Progenitor cell of endocrine pancreas (in vitro differentiated cells): ENCODE results near the gene RDH16. TPM values are rescaled to one million over a fixed set of nuclear protein-coding genes. Genes with fewer than 3 reads are reported as not detected.
A peak's percentile ranks its signal among the peaks of the same experiment; 100 is the strongest.
"Not testable (repeated sequence)": the region's sequence is repeated elsewhere in the genome, so short reads cannot be mapped to it uniquely, and the experiment has no call there.

Experiments
- DNase-seq: peaks from one replicate; pipeline ENCODE4 v3.0.0; 2021; ENCODE audit warnings: low spot score; ENCODE audit not compliant: unreplicated experiment
- H3K27ac Mint-ChIP-seq: 2 replicates; pipeline ENCODE4 v1.8.0; 2021; ENCODE audit warnings: mild to moderate bottlenecking, moderate library complexity, mixed read lengths
- H3K27me3 Mint-ChIP-seq: 2 replicates; pipeline ENCODE4 v1.8.0; 2021; ENCODE audit warnings: mixed read lengths
- H3K36me3 Mint-ChIP-seq: 2 replicates; pipeline ENCODE4 v1.8.0; 2022; ENCODE audit warnings: mixed read lengths; ENCODE audit not compliant: insufficient read depth
- H3K4me1 Mint-ChIP-seq: 2 replicates; pipeline ENCODE4 v1.8.0; 2021; ENCODE audit warnings: low read depth, mixed read lengths
- H3K4me3 Mint-ChIP-seq: 2 replicates; pipeline ENCODE4 v1.8.0; 2021; ENCODE audit warnings: low read depth, mild to moderate bottlenecking, moderate library complexity, mixed read lengths
- H3K9me3 Mint-ChIP-seq: 2 replicates; pipeline ENCODE4 v1.8.0; 2021; ENCODE audit warnings: low read depth, mixed read lengths
- total RNA-seq: library from RNA; stranded (reverse); gene quantifications from 2 replicates; pipeline ENCODE4 v1.2.1, GENCODE V29; 2021
- TF ChIP-seq, protein P1 (sequence below): fragments of 200-600 bp; sonication (generic); IDR thresholded peaks from one replicate; pipeline ENCODE4 v1.5.0; 2021; ENCODE audit warnings: antibody characterized with exemption, mild to moderate bottlenecking; ENCODE audit not compliant: unreplicated experiment

RDH16 gene
- total RNA-seq, 1 donor from 2014 or later = 0.98 TPM

DNA sequence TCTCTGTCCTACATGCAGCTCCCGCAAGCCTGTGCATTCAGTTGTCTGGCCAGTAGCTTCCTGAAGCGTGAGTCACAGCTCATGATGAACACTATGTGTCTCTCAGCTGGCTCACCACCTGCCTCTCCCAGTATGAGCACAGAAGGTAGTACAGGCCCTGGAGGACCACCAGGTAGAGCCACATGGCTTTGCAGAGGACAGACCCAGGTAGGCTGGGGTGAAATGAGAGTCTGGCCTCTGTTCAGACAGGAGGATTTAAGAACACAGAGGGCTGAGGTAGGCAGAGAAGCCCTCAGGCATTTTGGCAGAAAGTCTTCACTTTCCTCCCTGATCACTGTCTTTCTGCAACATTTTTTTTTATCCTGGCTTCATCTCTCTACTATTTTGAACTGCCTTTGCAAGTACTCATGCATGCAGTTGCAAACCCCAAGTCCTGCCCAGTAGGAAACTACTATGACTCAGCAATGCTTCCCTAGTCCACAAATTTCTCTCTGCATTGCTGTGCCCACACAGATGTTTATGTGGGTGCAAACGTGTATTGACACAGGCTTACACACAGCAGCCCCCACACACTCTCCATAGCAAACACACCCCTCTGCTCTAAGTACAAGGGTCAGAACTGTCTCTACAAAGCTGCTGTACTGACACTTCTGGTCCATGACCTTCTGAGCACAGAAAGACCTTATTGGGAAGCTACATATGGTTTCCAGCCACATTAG lies 15.9 kb downstream of the RDH16 start:
- Mint-ChIP-seq H3K9me3 (peaks cover 26% of the 10 kb centered on the region), H3K4me3 (no peak overlapping the region), H3K36me3 (no peaks in the 10 kb centered on the region), H3K4me1 (peaks cover 7% of the 10 kb centered on the region), H3K27me3 (no peaks in the 10 kb centered on the region), H3K27ac (peak overlapping the region; percentile 30)
- DNase-seq = no peak
- TF ChIP-seq, protein P1, sequence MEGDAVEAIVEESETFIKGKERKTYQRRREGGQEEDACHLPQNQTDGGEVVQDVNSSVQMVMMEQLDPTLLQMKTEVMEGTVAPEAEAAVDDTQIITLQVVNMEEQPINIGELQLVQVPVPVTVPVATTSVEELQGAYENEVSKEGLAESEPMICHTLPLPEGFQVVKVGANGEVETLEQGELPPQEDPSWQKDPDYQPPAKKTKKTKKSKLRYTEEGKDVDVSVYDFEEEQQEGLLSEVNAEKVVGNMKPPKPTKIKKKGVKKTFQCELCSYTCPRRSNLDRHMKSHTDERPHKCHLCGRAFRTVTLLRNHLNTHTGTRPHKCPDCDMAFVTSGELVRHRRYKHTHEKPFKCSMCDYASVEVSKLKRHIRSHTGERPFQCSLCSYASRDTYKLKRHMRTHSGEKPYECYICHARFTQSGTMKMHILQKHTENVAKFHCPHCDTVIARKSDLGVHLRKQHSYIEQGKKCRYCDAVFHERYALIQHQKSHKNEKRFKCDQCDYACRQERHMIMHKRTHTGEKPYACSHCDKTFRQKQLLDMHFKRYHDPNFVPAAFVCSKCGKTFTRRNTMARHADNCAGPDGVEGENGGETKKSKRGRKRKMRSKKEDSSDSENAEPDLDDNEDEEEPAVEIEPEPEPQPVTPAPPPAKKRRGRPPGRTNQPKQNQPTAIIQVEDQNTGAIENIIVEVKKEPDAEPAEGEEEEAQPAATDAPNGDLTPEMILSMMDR = no peak

DNA sequence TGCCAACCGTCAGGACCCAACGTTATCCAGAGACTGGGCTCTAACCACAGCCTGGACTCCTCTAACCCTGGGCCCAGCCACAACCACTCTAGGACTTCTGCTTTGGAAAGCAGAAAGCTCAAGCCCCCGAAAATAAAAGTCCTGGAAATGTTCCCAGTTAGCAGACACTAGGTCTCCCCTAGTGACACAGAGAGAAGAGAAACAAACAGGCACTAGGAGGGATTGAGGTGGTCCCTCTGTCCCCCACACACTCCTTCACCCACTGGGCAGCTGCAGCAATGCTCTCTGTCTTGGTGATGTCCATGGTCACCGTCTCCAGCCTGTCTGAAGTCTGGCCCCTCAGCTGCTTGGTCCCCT lies 16.5 kb downstream of the RDH16 start:
- H3K9me3 Mint-ChIP-seq = peaks cover 22% of the 10 kb centered on the region
- not testable (repeated sequence) for H3K27me3 Mint-ChIP-seq, H3K36me3 Mint-ChIP-seq, DNase-seq, H3K4me3 Mint-ChIP-seq, H3K4me1 Mint-ChIP-seq, H3K27ac Mint-ChIP-seq

DNA sequence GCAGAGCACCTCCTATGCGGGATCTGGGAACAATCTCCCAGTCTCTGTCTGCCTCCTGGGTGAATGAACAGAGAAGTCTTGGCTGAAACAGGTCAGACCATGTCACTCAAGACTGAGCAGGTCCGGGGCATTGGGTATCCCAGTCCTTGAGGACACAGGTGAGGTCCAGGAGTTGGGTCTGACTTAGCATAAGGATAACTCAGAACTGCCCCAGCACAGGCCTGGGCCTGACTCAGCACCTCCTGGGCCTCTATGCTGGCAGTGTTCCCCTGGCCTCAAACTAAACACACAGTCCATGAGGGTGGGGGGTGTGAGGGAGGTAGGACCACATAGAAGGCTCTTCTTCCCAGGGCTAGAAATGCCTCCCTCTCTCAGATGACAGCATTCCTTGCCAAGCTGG lies 21.7 kb downstream of the RDH16 start:
- H3K27me3 Mint-ChIP-seq = no peaks in the 10 kb centered on the region

DNA sequence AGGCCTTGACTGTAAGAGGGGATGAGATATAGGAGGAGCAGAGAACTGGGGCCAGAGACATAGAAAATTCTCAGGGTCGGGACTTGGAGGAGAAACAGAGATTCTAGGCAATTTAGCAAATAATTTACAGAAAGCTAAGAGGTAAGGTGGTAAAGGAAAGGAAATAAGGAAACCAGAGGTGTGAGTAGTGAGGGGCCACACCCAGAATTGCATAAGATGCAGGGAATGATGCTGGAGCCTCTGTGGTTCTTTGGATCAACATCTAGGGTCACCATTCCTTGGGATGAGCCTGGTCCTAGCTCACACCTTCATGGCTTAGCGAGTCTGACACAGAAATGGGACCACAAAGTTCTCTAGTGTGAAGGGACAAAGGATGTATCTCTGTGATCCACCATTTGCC lies 22.3 kb downstream of the RDH16 start:
- TF ChIP-seq, protein P1 = no peak
- Mint-ChIP-seq H3K27ac (no peak overlapping the region), H3K4me3 (no peak overlapping the region), H3K9me3 (no peaks in the 10 kb centered on the region), H3K4me1 (peaks cover 3% of the 10 kb centered on the region), H3K27me3 (no peaks in the 10 kb centered on the region), H3K36me3 (no peaks in the 10 kb centered on the region)
- no peak for DNase-seq

More for the DNA sequence above, 21.7 kb downstream of the RDH16 start:
- no peaks in the 10 kb centered on the region for H3K36me3 Mint-ChIP-seq
- H3K4me3 Mint-ChIP-seq = no peak overlapping the region
- no peak overlapping the region for H3K27ac Mint-ChIP-seq
- peaks cover 3% of the 10 kb centered on the region for H3K4me1 Mint-ChIP-seq
- no peaks in the 10 kb centered on the region for H3K9me3 Mint-ChIP-seq
- TF ChIP-seq, protein P1 = no peak
- DNase-seq = no peak

DNA sequence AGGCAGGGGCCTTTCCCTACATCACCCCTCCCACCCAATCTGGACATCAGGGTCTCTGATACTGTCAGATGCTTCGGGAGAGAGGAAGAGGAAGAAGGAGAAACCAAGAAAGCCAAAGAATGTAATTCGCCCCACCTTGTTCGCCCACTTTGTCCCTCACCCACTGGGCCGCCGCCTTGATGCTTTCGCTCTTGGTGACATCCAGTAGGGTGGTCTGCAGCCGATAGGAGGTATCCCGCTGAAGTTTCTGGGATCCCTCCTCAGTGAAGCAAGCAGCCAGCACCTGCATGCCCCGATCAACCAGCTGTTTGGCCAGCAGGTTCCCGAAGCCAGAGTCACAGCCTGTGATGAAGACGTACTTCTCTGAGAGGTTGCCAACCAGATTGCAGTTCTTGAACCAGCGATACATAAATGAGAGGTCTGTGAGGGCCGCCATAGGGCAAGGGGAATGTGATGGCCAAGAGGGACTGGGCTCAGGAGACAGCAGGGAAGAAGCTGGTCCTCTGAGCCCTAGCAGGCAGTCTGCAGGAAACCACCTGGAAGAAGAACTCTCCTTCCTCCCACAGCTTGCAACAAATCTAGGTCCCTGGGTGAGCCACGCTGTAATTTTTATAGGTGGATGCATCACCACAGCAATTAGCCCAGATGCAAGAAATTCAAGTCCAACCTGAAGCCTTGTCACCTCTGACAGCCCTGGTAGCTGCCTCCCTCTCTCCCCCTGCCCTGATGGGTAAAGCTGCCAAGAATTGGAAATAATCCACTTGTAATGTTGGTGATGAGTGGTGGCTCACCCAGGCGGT lies 23.4 kb downstream of the RDH16 start, which contains the start of gene SDR9C7:
SDR9C7 (minus strand) TSS at position 583 of the 800 bp plus-strand sequence; CDS start at position 436, 147 bp downstream.
- no peak for DNase-seq
- H3K27ac Mint-ChIP-seq = no peak within 1 kb of the TSS
- H3K4me3 Mint-ChIP-seq = no peak within 1 kb of the TSS
- H3K9me3 Mint-ChIP-seq = no peaks in the 10 kb centered on the region
- TF ChIP-seq, protein P1 = no peak
- peaks cover 3% of the 10 kb centered on the region for H3K4me1 Mint-ChIP-seq
- no peaks in the 10 kb centered on the region for H3K27me3 Mint-ChIP-seq
- no peaks in the 10 kb centered on the region for H3K36me3 Mint-ChIP-seq
